HG02642 (cell line): ENCODE data around the gene NDUFB5.

Source experiments
- ATAC-seq: cut with Tn5 transposase; IDR thresholded peaks from one replicate; pipeline ENCODE4 v1.9.1; 2021; ENCODE audit warnings: mild to moderate bottlenecking; ENCODE audit not compliant: unreplicated experiment, poor library complexity

Gene NDUFB5

DNA sequence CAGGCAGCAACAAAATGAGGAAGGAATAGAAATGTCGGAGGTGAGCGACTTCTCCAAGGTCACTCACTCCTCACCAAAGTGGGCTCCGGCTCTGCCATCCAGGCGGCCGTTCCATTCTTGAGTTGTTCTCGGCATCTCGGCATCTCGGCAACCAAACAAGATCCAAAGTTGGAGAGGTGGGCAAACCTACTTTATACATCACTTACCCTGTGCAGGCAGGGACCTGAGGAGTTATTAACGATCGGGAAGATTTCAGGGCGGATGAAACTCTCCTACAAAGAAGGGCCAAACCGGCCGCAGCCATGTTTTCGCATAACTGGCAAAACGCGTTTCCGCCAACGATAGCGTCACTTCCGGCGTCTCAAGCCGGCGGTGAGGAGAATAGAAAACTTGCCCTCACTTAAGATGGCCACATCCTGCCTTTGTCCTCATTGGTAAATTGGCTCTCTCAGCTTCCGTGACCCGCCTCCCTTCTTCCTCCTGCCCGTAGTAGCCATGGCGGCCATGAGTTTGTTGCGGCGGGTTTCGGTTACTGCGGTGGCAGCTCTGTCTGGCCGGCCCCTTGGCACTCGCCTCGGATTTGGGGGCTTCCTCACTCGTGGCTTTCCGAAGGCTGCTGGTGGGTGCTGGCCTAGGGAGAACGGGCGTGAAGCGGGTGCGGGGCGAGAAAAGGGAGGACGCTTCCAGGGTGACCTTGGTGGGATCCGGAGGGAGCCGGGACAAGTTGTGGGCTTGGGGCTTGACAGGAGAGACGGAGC is at the start of gene NDUFB5, which contains the start of gene MRPL47:
NDUFB5 (plus strand) TSS at position 474 of the 758 bp plus-strand sequence; CDS start at position 496, 22 bp downstream.
MRPL47 (minus strand) TSS at position 318 of the 758 bp plus-strand sequence; CDS start at position 304, 14 bp downstream.
- peak; percentile 98 for ATAC-seq

DNA sequence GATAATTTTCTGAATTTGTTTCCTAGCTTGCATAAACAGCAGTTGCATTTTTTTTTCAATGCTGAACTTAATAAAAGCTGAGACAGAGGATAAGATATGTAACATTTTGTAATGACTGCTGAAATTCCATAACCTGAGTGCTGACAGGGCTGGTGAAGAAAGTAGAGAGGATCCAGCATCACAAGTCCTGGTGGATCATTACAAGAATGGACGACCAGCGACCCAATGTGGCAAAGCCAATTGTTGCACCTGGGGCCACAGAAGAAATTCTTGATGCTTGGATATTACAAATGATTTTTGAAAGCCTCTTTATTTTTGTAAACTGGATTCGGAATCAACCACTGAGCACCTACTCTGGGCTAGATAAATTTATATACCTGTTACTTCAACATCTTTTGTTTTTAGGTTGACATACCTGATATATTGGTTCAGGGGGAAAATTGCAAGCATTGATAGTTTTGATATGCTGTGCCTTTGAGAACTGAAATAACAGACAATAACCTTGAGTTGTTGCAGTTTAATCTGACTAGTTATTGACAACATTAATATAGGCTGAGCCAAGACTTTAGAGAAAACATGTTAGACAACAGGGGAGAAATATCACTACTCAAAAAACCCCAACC is 45.7 kb upstream of the NDUFB5 start:
- no peak for ATAC-seq

DNA sequence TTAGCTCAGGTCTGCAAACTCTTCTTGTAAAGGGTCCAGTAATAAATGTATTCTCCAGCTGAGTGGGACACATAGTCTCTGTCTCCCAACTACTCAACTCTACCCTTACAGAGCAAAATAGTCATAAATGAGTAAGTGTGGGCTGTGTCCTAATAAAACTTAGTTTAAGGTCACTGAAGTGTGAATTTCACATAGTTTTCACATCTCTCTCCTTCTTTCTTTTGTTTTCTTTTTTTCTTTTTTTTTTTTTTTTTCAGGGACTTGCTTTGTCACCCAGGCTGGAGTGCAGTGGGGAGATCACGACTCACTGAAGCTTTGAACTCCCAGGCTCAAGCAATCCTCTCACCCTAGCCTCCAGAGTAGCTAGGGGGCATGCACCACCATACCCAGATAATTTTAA is 43.8 kb upstream of the NDUFB5 start:
- no peak for ATAC-seq

DNA sequence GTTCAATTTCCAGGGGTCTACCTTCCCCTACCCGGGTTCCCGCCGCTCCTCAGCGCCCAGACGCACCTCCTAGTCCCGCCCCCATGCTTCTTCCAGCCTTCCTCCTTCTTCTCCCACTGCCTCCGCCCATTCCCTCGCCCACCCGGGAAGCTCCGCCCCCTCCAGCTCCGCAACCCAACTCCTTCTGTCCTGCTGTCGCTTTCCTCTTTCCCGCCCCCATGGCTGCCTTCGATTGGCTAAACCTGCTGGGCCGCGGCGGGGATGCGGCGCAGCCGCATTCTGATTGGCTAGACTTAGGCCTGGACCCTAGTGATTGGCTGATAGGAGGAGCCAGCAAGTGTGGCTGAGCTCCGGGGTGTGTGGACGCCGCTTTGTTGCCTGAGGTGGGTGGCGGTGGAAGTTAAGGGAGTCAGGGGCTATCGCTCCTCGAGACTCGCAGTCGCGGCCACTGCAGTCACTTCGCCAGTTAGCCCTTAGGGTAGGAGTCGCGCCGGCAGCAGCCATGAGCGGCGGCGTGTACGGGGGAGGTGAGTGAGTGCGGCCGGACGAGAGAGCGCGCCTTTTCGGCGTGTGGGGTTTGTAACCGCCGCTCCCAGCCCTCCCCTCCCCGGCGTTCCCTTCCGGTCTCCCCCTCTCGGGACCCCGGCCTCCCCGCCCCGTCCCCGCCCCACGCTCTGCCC is 41.9 kb upstream of the NDUFB5 start, which contains the start of gene ACTL6A:
ACTL6A (plus strand) TSS at position 336 of the 680 bp plus-strand sequence; CDS start at position 503, 167 bp downstream.
- peak; percentile 97 for ATAC-seq

DNA sequence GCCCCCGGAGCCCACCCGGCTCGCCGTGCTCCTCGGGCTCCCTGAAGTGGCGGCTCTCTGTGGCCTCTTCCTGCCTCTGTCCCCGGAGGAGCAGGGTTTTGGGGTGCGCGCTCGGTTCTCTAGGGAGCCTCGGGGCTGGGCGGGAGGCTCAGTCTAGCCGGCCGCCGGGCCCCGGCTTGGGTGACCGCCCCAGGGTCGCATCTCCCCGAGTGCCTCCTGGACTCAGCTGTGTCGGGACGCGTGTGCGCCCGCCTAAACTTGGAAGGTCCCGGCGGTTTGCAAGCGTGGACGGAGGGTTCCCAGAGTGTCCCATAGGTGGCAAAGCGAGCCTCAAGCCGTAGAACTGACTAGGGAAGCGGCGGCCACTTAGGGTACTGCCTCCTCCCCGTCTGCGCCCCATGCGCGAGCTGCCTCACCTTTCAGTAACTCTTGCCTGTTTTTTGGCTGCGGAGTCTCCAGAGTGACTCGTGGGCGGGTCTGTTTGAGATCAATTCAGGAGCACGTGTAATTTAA is 41.3 kb upstream of the NDUFB5 start:
- ATAC-seq: peak; percentile 54

DNA sequence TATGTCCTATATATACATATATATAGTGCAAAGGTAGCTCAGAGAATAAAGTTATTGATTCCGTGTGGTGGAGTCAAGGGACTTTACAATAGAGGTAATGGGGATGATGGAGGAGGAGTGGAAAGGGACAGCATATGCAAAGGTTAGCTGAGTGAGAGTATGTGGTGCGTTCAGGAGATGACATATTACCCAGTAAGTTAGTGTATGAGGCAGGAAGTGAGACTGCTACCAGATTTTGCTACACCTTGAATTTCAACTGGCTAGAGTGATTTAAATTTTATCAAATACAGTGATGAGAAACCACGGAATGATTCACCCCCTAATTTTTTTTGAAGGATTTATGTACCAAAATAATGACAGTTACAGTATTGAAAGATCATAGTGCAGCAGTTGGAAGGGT is 39.1 kb upstream of the NDUFB5 start:
- no peak for ATAC-seq

DNA sequence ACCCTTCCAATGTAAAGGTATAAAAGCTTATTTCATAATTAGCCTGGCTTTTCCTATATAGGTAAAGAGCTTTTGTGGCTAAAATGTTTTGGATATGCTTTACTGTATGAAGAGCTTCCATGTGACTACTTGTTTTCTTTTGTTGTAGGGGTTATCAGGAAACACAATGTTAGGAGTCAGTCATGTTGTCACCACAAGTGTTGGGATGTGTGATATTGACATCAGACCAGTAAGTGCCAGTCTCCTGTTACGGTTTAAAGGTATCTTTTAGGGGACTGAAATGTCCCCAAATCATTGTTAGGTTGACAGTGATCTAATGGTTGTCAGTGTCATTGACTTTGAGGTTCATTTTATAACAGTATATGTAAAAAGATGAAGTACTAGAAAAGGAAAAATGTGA is 23.6 kb upstream of the NDUFB5 start:
- ATAC-seq: no peak

DNA sequence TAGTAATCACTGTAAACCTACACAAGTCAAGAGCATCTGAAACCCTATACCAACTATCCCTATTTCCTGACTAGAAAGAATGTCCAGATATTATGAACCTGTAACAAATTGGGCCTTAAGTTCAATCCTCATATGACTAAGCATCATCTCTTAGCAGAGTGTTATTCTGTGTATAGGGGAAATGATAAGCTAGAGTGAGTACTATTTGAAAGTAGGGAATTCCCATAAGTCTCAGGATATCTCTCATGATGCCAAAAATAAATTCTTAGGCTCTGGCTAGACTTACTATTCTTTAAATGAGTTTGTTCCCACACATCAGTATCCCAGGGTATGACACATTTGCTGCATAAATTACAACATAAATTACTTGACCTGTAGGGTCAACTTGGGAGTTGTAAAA is 15.5 kb upstream of the NDUFB5 start:
- no peak for ATAC-seq

DNA sequence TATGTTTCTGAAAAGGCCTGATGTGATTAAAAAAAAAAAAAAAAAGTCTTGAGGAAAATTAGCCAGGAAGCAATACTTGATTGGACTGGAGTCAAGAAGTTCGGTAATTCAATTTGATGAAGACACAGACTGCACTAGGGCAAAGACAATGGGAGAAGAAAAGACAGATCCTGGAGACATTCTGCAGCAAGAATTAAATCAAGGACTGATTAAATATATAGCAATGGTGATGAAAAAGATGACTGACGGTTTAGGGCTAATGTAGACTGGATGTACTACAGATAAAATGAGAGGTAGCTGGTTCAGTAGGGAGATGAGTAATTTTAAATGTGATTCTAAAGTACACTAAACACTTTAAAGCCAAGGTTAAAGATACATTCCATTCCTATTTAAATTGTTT is 13.9 kb upstream of the NDUFB5 start:
- ATAC-seq: no peak

DNA sequence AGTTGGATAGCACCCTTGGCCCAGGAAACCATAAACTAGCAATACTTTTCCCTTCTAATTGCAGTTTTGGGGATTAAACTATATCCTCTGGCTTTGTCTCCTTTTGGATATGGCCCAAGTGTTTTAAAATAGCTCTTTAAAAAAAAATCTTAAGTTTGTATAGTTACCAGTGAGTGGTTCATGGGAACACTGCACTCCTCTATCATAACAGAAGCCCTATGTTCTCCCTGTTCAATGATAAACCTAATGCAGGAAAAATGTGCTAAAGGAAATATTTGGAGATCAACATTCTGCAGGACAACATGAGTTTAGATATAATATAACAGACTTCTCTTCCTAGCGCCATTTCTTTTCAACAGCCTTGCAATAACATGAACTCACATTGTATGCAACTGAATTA is 13.3 kb upstream of the NDUFB5 start:
- ATAC-seq: no peak

DNA sequence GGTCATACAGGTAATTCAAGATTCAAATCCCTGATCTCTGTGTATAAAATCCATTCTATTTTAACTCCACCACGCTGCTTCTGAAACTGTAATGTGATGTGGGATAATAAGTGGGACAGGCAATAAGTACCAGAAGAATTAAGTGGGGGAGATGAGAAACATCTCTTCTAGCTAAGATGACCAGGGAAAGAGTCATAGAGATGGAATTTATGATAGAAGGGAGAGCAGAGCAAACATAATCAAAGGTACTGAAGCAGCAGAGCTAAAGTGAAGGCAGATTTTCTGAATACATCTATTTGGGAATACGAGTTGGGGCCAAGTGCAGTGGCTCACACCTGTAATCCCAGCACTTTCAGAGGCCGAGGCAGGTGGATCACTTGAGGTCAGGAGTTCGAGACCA is 5.1 kb upstream of the NDUFB5 start:
- no peak for ATAC-seq

DNA sequence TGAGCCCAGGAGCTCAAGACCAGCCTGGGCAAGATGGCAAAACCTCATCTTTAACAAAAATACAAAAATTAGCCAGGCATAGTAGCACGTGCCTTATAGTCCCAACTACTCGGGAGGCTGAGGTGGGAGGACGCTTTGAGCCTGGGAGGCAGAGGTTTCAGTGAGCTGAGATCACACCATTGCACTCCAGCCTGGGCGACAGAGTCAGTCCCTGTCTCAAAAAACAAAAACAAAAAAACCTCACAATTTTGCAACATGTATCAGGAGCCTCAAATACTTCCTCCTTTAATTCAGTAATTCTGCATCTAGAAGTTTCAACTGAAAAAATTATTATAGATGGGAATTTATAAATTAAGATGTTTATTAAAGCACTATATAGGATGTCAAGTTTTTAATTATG is 1.3 kb upstream of the NDUFB5 start:
- no peak for ATAC-seq

DNA sequence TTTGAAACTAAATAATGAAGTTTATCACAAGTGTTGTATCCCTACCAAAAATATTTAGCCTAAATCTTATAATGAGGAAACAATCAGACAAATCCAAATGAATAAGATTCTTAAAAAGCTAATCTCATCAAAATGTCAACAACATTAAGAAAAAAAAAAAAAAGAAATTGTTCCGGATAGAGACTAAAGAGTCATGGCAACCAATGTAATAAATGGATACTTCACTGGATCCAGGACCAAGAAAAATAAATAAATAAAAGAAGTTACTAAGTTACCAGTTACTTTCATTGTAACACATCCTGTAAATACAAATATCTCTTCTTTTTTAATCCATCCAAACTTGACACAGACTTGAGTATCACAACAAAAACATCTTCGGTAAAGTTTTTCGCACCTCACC is 763 bp upstream of the NDUFB5 start:
- no peak for ATAC-seq

DNA sequence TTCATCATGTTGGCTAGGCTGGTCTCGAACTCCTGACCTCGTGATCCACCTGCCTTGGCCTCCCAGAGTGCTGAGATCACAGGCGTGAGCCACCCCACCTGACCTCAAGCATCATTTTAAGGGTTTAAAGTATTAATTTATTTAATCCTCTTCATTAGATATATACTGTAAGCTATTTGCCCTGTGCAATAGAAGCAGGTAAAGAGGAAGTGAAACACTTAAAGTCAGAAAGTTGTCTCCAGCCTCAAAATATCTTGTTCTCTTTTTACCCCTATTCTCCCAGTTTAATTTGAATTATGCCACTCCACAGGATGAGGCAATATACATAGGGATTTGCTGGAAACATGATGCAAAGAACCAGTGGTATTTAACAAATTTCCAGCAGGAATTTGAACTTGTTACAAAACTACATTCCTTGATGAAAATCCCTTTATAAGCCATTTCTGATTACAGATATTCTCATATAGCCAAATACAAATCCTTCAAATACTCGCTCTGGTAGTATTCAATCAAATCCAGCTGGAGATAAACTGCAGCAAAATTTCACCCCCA is 2.0 kb downstream of the NDUFB5 start:
- ATAC-seq: no peak

DNA sequence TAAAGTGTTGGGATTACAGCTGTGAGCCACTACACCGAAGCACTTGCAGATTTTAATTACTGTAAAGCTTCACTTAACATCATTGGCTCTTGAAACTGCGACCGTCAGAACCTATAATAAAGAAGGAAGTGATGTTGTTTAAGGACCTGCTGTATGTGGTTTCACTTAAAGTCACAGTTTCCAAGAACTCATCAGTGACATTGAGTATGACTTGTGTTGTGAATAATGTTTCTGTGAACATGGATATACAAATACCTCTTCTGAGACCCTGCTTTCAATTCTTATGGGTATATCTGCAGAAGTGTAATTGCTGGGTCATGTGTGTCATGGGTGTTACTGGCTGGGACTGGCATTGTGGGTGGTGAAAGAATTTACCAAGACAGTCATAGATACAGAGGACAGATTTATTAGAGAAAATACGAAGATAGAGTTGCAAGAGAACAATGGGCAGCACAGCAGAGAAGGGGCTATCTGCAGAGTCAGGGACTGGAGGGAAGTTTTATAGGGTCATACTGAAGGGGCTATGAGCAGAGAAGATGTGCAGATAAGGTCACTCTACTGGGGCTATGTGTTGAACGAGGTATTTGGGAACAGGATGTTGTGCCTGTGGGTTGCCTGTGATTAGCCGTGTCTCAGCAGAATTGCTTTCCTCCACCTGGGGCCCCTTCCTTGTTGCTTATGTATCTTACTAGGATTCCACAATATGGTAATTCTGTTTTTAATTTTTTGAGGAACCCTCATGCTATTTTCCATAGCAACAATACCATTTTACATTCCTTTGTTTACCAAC is 4.5 kb downstream of the NDUFB5 start:
- peak; percentile 49 for ATAC-seq

DNA sequence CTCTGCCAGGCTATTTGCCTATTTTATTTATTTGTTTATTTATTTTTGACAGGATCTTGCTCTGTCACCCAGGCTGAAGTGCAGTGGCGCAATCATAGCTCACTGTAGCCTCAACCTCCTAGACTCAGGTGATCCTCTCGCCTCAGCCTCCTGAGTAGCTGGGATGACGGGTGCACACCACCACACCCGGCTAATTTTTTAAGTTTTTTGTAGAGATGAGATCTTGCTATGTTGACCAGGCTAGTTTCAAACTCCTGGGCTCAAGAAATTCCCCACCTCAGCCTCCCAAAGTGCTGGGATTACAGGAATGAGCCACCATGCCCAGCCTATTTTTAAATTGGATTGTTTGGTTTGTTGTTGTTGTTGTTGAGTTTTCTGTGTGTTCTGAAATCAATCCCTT is 5.5 kb downstream of the NDUFB5 start:
- ATAC-seq: no peak

DNA sequence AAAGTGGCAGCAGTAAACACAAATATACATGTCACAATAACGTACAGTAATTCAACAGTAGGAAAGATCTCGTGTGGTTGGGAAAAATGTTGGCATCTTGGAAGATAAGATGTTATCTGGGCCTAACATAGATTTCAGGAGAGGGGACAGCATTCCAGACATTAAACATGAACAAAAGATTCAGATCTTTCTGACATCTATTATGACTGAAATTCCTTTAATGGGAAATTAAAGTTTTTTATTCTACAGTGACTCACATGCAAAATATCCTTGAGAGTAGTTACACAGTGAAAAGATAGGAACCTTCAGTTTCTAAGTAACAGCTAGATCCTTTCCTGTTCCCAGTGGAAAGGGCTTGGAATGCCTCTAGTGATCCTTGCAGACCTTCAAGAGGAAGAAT is 9.2 kb downstream of the NDUFB5 start:
- no peak for ATAC-seq

DNA sequence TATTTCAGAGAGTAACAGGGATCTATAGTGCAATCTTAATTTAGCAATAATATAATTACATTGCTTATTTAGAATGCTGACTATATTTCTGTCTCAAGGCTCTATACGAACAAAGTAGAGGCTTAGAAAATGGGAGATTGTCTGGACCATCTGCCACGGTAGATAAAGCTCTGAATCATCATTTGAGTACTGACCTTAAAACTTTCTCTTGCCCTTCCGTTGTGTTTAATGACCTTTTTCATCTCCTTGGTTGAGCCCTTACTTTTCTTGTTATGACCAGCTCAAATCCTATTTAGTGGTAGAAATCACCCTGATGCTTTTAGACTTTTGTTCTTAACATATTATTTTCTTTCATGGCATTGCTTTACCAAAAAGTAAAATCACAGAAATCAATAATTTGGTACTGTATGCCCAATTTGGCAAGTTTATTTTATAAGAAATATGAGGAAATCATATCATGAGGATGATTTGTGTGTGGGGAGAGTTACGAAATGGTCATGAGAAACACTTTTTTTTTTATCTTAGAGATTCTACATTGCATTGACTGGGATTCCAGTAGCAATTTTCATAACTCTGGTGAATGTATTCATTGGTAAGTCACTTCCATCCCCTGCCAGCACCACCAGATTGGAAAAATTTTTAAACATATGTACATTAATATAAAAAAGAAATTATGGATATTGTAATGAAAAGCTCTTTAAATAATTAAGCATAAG is 11.0 kb downstream of the NDUFB5 start:
- ATAC-seq: no peak

DNA sequence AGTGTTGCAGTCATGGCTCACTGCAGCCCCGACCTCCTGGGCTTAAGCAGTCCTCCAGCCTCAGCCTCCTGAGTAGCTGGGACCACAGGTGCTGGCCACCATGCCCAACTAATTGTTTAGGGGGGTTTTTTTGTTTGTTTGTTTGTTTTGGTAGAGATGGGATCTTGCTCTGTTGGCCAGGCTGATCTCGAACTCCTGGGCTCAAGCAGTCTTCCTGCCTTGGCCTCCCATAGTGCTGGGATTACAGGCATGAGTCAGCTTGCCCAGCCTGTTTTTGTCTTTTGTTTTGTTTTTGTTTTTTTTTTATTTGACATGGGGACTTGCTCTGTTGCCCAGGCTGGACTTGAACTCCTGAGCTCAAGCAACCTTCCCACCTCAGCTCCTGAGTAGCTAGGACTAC is 17.4 kb downstream of the NDUFB5 start:
- no peak for ATAC-seq
